ENCODE results near the gene ZNF772.

ZNF772 gene

GRCh38 chr19:57435062-57435978 is 42.0 kb downstream of the ZNF772 start, which contains the start of gene ZNF749:
TSS of gene ZNF749 (plus strand) at chr19:57435325. CDS start at chr19:57435579, 254 bp downstream.
- peak; percentile 97 for DNase-seq

GRCh38 chr19:57434386-57435061 is 42.8 kb downstream of the ZNF772 start:
- no peak for DNase-seq

GRCh38 chr19:57421037-57421436 is 56.3 kb downstream of the ZNF772 start:
- DNase-seq, result no peak

GRCh38 chr19:57419439-57419838 is 57.9 kb downstream of the ZNF772 start:
- no peak for DNase-seq

Measured in activated CD4-positive, alpha-beta T cell treated with anti-CD3 and anti-CD28 coated beads for 48 hours (primary cell).